Esophagus muscularis mucosa (tissue), 3 donors: ENCODE data around the gene ETF1.

Experiments used
- POLR2A ChIP-seq: fragments of 450-650 bp; IDR thresholded peaks from one replicate; pipeline ENCODE4 v1.6.1; 2017; ENCODE audit warnings: antibody characterized with exemption, moderate library complexity, mild to moderate bottlenecking, low read depth
- POLR2AphosphoS5 ChIP-seq, 2 donors: sonication (generic); formaldehyde crosslinking; IDR thresholded peaks; one replicate each; pipeline ENCODE4 v1.6.1; 2017; ENCODE audit warnings: antibody characterized with exemption in 2 of 2
- TF ChIP-seq, protein P1 (sequence below), 3 experiments: fragments of 200-600 bp in 2 of 3; fragments of 450-650 bp in 1 of 3; sonication (generic) in 2 of 3; IDR thresholded peaks; one replicate each; pipeline ENCODE4 v1.5.1; 2017 to 2019; ENCODE audit warnings: antibody characterized with exemption in 3 of 3, mild to moderate bottlenecking in 2 of 3, moderate library complexity in 1 of 3

DNA sequence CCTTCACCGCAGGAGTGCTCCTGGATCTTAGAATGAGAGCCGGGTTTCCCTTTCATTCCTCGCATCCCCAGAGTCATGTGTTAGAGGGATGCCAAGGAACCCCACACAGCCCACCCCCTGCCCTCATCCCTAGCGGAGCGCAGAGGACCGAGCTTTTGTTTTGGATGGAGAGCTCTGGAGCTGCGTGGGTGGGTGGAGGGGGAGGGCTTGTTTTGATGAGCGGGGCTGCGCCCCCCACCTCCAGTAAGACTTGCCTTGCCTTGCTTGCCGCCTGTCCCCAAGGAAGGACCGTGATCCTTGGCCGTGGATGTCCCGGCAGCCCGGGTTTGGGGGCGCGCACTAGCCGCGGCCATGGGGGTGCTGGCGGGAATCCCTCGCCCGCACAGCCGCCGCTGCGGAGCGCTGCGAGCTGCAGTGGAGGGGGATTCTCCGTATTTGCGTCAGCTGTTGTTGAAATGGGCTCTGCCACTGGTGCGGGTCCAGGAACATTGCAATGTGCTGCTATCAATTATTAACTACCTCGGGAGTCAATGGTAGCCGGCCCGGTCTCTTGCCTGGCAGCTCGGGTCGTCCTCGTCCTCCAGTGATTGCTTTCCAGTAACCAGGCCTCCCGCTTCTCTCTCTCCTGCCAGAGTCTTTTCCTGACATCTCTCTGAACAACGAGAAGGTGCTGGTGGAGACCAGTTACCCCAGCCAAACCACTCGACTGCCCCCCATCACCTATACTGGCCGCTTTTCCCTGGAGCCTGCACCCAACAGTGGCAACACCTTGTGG is 76.7 kb downstream of the ETF1 start:
- TF ChIP-seq POLR2A (no peak), POLR2AphosphoS5 (IDR thresholded peaks at IDR 0.05) (peak in 1 of 2 donors; percentile 37)
- TF ChIP-seq, protein P1, sequence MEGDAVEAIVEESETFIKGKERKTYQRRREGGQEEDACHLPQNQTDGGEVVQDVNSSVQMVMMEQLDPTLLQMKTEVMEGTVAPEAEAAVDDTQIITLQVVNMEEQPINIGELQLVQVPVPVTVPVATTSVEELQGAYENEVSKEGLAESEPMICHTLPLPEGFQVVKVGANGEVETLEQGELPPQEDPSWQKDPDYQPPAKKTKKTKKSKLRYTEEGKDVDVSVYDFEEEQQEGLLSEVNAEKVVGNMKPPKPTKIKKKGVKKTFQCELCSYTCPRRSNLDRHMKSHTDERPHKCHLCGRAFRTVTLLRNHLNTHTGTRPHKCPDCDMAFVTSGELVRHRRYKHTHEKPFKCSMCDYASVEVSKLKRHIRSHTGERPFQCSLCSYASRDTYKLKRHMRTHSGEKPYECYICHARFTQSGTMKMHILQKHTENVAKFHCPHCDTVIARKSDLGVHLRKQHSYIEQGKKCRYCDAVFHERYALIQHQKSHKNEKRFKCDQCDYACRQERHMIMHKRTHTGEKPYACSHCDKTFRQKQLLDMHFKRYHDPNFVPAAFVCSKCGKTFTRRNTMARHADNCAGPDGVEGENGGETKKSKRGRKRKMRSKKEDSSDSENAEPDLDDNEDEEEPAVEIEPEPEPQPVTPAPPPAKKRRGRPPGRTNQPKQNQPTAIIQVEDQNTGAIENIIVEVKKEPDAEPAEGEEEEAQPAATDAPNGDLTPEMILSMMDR (IDR thresholded peaks at IDR 0.05): no peak
